Activated CD8-positive, alpha-beta T cell treated with anti-CD3 and anti-CD28 coated beads for 36 hours (primary cell): ENCODE data around the gene GBA2. TPM values are rescaled to one million over a fixed set of nuclear protein-coding genes. Genes with fewer than 3 reads are reported as not detected.

Experiments
- ATAC-seq: fragments of 200-7000 bp; cut with Tn5 transposase; one replicate; pipeline ENCODE4 v1.10.0; 2021; ENCODE audit warnings: mild to moderate bottlenecking, moderate library complexity
- CTCF ChIA-PET: fragments of 350-600 bp; sonication (Branson Sonifier 250); formaldehyde crosslinking; loops from one replicate; lab custom pipeline; 2021; ENCODE audit warnings: antibody characterized with exemption; lab: Charles Lee
- POLR2A ChIA-PET: fragments of 350-600 bp; sonication (Branson Sonifier 250); formaldehyde crosslinking; loops from one replicate; lab custom pipeline; 2021; ENCODE audit warnings: antibody characterized with exemption; lab: Charles Lee
- DNase-seq: peaks from one replicate; pipeline ENCODE4 v3.0.0-alpha.2; 2020
- H3K27ac Mint-ChIP-seq: one replicate; pipeline ENCODE4 v1.8.0; 2021; ENCODE audit warnings: mild to moderate bottlenecking, mixed read lengths
- H3K27me3 Mint-ChIP-seq: one replicate; pipeline ENCODE4 v1.8.0; 2021; ENCODE audit warnings: mixed read lengths
- H3K36me3 Mint-ChIP-seq: one replicate; pipeline ENCODE4 v1.8.0; 2021; ENCODE audit warnings: low read depth, mixed read lengths
- H3K4me1 Mint-ChIP-seq: one replicate; pipeline ENCODE4 v1.8.0; 2021; ENCODE audit warnings: low read depth, mixed read lengths
- H3K4me3 Mint-ChIP-seq: one replicate; pipeline ENCODE4 v1.8.0; 2021; ENCODE audit warnings: mild to moderate bottlenecking, moderate library complexity, mixed read lengths
- H3K9me3 Mint-ChIP-seq: one replicate; pipeline ENCODE4 v1.8.0; 2021; ENCODE audit warnings: mixed read lengths
- CTCF ChIP-seq: fragments of 200-600 bp; IDR thresholded peaks from one replicate; pipeline ENCODE4 v1.8.0; 2022; ENCODE audit warnings: antibody characterized with exemption, mild to moderate bottlenecking
- intact Hi-C: fragments of 100-400 bp; cut with micrococcal nuclease; formaldehyde crosslinking; loops from one replicate; pipeline ENCODE4 v1.10.0; 2022
- total RNA-seq, 2 experiments: library from RNA; stranded (reverse); gene quantifications; one replicate each; pipeline ENCODE4 v1.2.3, GENCODE V29; 2021

The GBA2 gene
- total RNA-seq, 2 experiments from 2014 or later, result 21.2 to 22.3 TPM

- ChIA-PET POLR2A (interaction anchor here (0.9 to 1.4 kb wide), 2 partner anchors 22 to 61 kb away, joined by 3 to 5 read pairs; partner anchors contain the start of genes CREB3 and TLN1), CTCF (interaction anchor here (1.2 to 2.0 kb wide), 4 partner anchors 18 to 57 kb away, joined by 3 to 6 read pairs (median 4); no protein-coding TSS in a partner anchor)
- no peak overlapping the region for H3K27ac Mint-ChIP-seq
- H3K4me1 Mint-ChIP-seq, result peaks cover 20% of the 10 kb centered on the region
- no peak overlapping the region for H3K4me3 Mint-ChIP-seq
- H3K9me3 Mint-ChIP-seq, result no peaks in the 10 kb centered on the region
- ATAC-seq (no peak), DNase-seq (no peak)
- H3K27me3 Mint-ChIP-seq, result no peaks in the 10 kb centered on the region
- peaks cover 7% of the 10 kb centered on the region for H3K36me3 Mint-ChIP-seq
- intact Hi-C loops, result no loop called here
- no peak for TF ChIP-seq CTCF
These were observed 4.4 kb upstream of the GBA2 start for GRCh38 chr9:35753466-35753865.

- ATAC-seq, result no peak
- intact Hi-C loops, result no loop called here
- CTCF ChIA-PET, result interaction anchor here (0.8 to 3.1 kb wide), 10 partner anchors 10 to 146 kb away, joined by 3 to 11 read pairs (median 4); partner anchors contain the start of gene HINT2
These were observed 1.2 kb upstream of the GBA2 start for GRCh38 chr9:35750256-35750531.

GRCh38 chr9:35749515-35750255 is 657 bp upstream of the GBA2 start:
- H3K36me3 Mint-ChIP-seq, result peaks cover 17% of the 10 kb centered on the region
- H3K4me1 Mint-ChIP-seq, result peaks cover 30% of the 10 kb centered on the region

More at GRCh38 chr9:35750256-35750531, 1.2 kb upstream of the GBA2 start:
- Mint-ChIP-seq H3K27ac (peak overlapping the region; percentile 88), H3K4me3 (peak overlapping the region; percentile 94), H3K4me1 (peaks cover 28% of the 10 kb centered on the region), H3K27me3 (no peaks in the 10 kb centered on the region), H3K36me3 (peaks cover 15% of the 10 kb centered on the region), H3K9me3 (no peaks in the 10 kb centered on the region)
- no peak for TF ChIP-seq CTCF
- no peak for DNase-seq
- POLR2A ChIA-PET, result interaction anchor here (1.1 to 1.2 kb wide), 2 partner anchors 18 to 21 kb away, joined by 3 to 4 read pairs; partner anchors contain the start of genes CREB3 and TLN1

GRCh38 chr9:35748242-35748857 is 678 bp downstream of the GBA2 start:
- POLR2A ChIA-PET, result interaction anchor here (0.8 to 2.9 kb wide), 5 partner anchors 8 to 21 kb away, joined by 3 to 16 read pairs (median 5); partner anchors contain the start of genes CREB3 and TLN1
- peaks cover 19% of the 10 kb centered on the region for H3K36me3 Mint-ChIP-seq
- no peak for TF ChIP-seq CTCF
- H3K4me1 Mint-ChIP-seq, result peaks cover 32% of the 10 kb centered on the region
- peak; percentile 49 for DNase-seq
- CTCF ChIA-PET, result interaction anchor here (0.7 to 6.6 kb wide), 18 partner anchors 8 to 263 kb away, joined by 3 to 51 read pairs (median 4); partner anchors contain the start of genes CCDC107, HINT2, RMRP and SPAG8
- peak overlapping the region; percentile 66 for H3K27ac Mint-ChIP-seq
- ATAC-seq, result no peak
- no peaks in the 10 kb centered on the region for H3K27me3 Mint-ChIP-seq
- intact Hi-C loops, result no loop called here
- peak overlapping the region; percentile 85 for H3K4me3 Mint-ChIP-seq
- no peaks in the 10 kb centered on the region for H3K9me3 Mint-ChIP-seq

More at GRCh38 chr9:35749515-35750255, 657 bp upstream of the GBA2 start:
- Mint-ChIP-seq H3K4me3 (peak overlapping the region; percentile 94), H3K27ac (peak overlapping the region; percentile 88), H3K9me3 (no peaks in the 10 kb centered on the region), H3K27me3 (no peaks in the 10 kb centered on the region)
- ChIA-PET CTCF (interaction anchor here (0.8 to 3.9 kb wide), 14 partner anchors 10 to 146 kb away, joined by 3 to 21 read pairs (median 4); partner anchors contain the start of gene HINT2), POLR2A (interaction anchor here (1.1 to 1.2 kb wide), 2 partner anchors 17 to 21 kb away, joined by 3 to 4 read pairs; partner anchors contain the start of genes CREB3 and TLN1)
- DNase-seq, result peak; percentile 64
- no peak for TF ChIP-seq CTCF
- peak; percentile 64 for ATAC-seq
- intact Hi-C loops, result no loop called here
